ENCODE results near the gene ZNRF2.

GRCh38 chr7:30349170-30349569 lies 64.8 kb downstream of the ZNRF2 start:
- TF ChIP-seq EZH2 (IDR thresholded peaks at IDR 0.05) (no peak), POLR2AphosphoS5 (IDR thresholded peaks at IDR 0.05; ENCODE audit: borderline replicate concordance, low read depth, low read length) (no peak)

Data from SK-N-MC (cell line).